GM19397 (cell line): Measurements from ENCODE around the gene ACOT9.
"Not testable (repeated sequence)": the region's sequence is repeated elsewhere in the genome, so short reads cannot be mapped to it uniquely, and the experiment has no call there.

Source experiments
- ATAC-seq: cut with Tn5 transposase; IDR thresholded peaks from one replicate; pipeline ENCODE4 v1.9.1; 2021; ENCODE audit warnings: mild to moderate bottlenecking, moderate library complexity; ENCODE audit not compliant: unreplicated experiment

The ACOT9 gene

DNA sequence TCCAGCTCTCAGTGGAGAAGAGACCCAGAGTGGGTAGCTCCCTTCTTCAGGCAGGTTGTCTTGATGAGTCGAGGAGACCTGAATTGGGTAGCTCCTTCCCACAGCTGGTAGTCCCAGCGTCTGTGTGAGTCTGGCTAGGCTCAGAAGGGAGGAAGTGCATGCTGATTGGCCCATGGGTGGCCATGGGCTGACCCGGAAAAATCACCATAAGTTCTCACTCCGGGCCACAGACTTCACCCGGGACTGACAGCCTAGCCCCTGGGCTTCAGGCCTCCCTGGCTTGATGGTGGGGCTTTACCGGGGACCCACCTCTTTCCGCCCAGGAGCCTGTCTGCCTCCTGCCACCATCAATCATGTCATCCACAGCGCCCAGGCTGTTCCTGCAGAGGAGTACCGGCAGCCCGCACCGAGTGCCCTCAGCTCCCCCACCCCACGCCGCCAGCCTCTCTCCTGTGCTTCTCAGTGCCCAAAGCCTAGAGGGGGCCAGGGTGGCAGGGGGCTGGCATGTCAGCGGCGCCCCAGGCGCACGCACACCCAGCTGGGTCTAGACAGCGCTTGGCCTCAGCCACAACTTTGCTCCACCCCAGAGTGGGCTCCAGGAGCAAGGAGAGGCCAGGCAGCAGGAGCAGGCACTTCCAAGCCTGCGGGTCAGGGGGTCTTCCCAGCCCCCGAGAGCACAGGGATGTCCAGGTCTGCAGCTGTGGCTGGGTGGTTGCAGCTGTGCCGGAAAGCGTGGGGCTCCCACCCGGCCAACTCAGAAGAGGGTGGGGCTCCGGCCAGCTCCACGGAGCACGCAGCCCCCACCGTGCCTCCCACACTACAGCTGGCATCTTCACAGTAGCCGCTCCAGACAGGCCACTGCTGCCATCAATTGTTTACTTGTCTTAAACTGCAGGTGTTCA, 23.8 kb upstream of the ACOT9 start:
- ATAC-seq, result no peak

GRCh38 chrX:23765868-23766267, 22.8 kb upstream of the ACOT9 start:
- no peak for ATAC-seq

DNA sequence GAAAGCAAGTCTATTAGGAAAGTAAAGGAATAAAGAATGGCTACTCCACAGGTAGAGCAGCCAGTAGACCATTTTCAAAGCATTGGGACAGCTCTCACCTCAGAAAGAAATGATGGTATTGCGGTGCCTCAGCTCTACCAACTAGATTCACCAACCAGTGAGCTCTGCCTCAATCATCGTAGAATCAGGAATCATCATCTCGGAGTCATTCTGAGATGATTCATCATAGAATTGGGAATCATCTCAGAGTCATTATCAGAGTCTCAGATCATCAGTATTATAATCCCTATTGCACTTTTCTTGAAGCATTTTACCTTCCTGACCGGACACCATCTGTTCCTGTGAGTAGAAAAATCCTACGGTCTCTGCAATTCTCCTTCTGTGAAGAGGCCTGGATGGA, 22.4 kb upstream of the ACOT9 start:
- no peak for ATAC-seq

DNA sequence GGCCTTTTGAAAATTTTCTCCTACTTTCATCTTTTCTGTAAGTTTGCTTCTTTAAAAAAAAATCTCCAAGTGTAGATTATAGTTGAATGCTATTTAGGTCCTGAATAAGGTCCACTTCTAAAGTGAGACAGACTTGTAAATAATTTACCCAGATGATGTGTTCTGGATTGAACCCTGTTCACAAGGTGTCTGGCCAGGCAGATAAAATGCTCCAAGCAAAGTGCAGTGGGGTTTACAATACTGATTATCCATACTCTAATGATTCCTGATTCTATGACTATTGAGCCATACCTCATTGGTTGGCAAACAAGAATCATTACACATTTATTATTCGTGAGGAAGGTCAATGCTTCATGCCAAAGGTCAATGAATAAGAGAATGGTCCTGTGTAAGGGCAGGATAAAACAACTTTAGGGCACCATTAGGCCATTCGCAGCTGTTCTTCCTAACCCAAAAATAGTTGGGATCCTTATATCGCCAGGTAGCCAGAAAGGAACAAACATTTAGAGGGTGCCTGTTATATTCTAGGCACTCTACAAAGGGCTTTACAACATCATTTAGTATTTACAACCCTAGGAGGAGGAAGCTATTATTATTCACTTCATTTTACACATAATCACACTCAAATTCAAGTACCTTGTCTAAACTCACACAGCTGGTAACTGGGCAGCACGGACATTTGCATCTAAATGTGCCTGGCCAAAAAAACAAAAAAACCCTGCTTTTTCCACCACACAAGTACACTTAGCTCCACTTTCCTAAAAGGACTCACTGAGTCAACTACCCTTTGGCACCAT, 21.3 kb upstream of the ACOT9 start:
- ATAC-seq, result no peak

GRCh38 chrX:23759821-23760220, 16.7 kb upstream of the ACOT9 start:
- no peak for ATAC-seq

- no peak for ATAC-seq
Observed at GRCh38 chrX:23756165-23756564, 13.1 kb upstream of the ACOT9 start.

DNA sequence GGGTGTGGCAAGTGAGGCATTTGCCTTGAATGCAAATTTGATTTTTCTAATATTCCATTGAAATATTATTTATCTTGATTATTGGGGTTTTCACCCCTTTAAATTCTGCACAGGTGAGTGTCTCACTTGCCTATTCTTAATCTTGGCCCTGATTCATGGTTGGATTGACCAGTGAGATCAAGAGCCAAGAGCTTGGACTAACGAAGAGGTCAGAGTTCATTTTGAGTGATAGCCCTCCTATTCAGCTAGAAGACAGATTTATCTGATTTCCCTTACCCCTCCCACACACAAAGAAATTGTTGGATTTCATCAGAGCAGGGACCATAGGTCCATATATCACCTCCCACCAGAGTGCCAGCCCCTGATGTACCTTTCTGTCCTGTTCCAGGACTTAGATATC, 11.6 kb upstream of the ACOT9 start:
- ATAC-seq, result no peak

GRCh38 chrX:23752740-23753415, 9.8 kb upstream of the ACOT9 start:
- ATAC-seq, result no peak

DNA sequence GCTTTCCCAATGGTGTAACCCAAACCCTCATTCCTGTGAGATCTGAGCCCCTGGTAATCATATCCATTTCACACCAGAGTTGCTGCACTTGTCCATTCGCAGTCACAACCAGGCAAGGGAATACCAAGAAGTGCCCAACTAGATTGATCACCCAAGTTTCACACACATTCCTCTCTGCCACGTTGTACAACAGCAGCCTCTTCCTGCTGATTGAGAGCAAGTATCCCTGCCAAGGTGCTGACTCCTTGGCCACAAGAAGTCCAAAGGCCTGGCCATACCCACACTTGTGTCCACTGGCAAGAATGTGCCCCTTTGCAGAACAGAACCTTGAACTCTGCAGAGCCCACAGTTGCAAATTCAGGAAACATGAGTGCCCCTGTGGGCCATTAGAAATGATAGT, 6.5 kb upstream of the ACOT9 start:
- no peak for ATAC-seq

DNA sequence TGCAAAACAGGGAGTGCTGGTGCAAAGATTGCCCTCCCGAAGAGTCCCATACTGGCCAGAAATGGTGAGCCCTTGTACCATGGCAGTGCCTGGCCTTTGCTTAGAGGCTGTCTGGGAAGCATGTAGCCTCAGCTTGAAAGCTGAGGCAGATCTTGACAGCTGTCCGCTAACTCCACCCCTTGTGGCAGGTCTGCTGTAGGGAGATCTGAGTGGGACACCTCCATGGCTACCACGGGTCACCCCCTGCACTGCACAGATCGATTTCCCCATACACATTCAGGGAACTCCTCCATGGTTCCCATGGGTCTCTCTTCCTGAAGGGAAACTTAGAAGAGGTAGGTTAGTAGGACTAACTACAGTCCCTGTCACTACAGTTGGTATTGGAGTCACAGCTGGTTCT, 6.1 kb upstream of the ACOT9 start:
- no peak for ATAC-seq

DNA sequence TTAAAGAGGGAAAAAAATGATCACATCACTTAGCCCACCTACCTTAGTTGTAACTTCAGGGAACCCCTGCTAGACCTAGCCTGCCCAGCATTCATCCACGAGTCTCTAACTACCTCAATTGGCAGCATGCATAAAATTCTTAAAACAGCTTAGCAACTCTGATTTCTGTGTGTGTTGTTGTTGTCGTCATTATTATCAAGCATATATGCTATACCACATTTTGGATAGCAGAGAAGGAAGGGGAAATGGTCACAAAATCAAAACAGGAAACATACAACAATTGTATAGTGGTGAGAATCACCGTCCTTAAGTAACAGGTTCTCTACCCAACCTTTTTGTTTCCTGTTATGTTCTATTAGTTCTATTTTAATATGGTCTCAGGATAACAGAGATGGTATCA, 2.7 kb upstream of the ACOT9 start:
- no peak for ATAC-seq

- not testable (repeated sequence) for ATAC-seq
Observed at GRCh38 chrX:23743623-23743971, 521 bp upstream of the ACOT9 start.

DNA sequence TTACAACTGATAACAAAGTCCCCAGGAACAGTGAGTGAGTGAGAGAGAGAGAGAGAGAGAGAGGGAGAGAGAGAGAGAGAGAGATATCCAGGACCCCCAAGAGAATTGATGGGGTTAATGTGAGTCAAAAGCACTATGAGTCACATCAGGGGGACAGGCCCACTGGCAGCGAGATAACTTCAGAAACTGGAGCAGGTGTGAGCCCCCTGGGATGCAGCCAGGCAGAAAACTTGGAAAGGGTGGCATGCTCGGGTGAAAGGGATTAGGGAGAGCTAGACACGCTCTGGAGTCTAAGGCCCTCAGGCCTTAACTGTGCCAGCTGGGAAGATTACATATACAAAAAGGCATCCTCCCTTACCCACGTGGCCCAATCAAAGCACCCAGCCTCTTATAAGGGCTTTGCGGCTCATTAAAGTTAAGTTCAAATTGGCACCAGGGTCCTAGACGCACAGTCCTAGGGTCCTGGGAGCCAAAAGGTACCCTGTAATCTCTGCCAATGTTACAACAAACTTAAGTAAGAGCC, 841 bp downstream of the ACOT9 start:
- ATAC-seq, result peak; percentile 13

GRCh38 chrX:23737413-23737812, 5.7 kb downstream of the ACOT9 start:
- ATAC-seq, result no peak

GRCh38 chrX:23736030-23736429, 7.0 kb downstream of the ACOT9 start:
- no peak for ATAC-seq

- peak; percentile 75 for ATAC-seq
Observed at GRCh38 chrX:23732704-23733103, 10.4 kb downstream of the ACOT9 start.

- ATAC-seq, result no peak
Observed at GRCh38 chrX:23731951-23732350, 11.1 kb downstream of the ACOT9 start.

DNA sequence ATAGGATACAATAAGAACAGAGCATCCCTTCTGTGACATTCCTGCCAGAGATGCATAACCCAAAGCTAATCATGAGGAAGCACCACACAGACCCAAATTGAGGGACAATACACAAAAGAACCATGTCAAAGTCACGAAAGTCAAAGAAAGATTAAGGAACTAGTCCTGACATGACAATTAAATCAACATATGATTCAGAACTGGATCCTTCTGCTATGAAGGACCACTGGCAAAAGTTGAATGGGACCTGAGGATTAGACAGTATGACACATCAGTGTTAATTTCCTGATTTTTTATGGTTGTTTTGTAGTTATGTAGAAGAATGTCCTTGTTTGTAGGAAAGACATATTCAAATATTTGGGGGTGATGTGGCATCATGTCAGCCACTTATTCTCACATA, 13.9 kb downstream of the ACOT9 start:
- no peak for ATAC-seq

- ATAC-seq, result no peak
Observed at GRCh38 chrX:23727206-23727605, 15.9 kb downstream of the ACOT9 start.

- ATAC-seq, result no peak
Observed at GRCh38 chrX:23726191-23726590, 16.9 kb downstream of the ACOT9 start.

DNA sequence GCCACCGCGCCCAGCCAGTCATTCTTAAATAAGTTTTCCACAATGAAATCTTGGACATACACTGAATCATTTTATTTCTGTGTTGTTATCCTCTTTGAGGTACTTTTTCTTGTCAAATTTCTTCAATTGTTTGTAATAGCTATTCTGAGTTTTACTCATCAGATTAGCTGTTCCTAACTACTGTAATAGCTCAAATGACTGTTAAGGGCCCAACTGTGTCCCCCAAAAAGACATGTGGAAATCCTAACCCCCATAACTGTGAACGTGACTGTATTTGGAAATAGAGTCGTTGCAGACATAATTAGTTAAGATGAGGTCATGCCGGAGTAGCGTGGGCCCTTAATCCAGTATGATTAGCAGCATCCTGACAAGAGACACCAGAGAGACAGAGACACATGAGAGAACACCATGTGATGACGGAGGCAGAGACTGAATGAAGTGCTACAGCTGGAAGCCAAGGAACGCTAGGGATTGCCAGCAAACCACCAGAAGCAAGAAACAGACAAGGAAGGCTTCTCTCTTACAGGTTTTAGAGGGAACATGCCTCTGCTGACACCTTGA, 22.9 kb downstream of the ACOT9 start:
- ATAC-seq, result no peak
